Mucosa of stomach (tissue), 1 donor: ENCODE data around the gene GOLGA1.
A peak's percentile ranks its signal among the peaks of the same experiment; 100 is the strongest.
"Not testable (repeated sequence)": the region's sequence is repeated elsewhere in the genome, so short reads cannot be mapped to it uniquely, and the experiment has no call there.

Source experiments
- H3K27me3 ChIP-seq: one replicate; pipeline ENCODE4 v1.7.0; 2013; ENCODE audit warnings: mild to moderate bottlenecking, low read length; ENCODE audit not compliant: control insufficient read depth, insufficient read depth
- H3K36me3 ChIP-seq: one replicate; pipeline ENCODE4 v1.7.0; 2013; ENCODE audit warnings: low read length; ENCODE audit not compliant: control insufficient read depth, insufficient read depth
- H3K4me1 ChIP-seq: one replicate; pipeline ENCODE4 v1.7.0; 2013; ENCODE audit warnings: mild to moderate bottlenecking, low read length; ENCODE audit not compliant: control insufficient read depth, insufficient read depth
- H3K4me3 ChIP-seq: one replicate; pipeline ENCODE4 v1.7.0; 2013; ENCODE audit warnings: low read length
- H3K9ac ChIP-seq: one replicate; pipeline ENCODE4 v1.7.0; 2013; ENCODE audit warnings: mild to moderate bottlenecking, low read length, moderate library complexity
- H3K9me3 ChIP-seq: one replicate; pipeline ENCODE4 v1.7.0; 2013; ENCODE audit warnings: mild to moderate bottlenecking, low read length, moderate library complexity; ENCODE audit not compliant: control insufficient read depth
- donor health status: Pancreatic carcinoma.

Gene GOLGA1

DNA sequence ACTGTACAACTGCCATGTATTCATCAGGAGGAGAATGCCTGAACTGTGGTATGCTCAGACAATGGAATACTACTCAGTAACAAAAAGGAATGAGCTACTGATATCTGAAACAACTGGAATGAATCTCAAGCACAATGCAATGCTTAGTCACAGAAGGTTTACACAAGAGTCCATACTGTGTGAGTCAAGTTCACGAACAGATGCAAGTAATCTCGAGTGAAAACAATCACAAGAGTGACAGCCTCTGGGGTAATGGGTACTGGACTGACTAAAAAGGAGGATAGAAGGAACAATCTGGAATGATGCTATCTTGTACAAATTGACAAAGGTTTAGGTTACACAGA lies 19.5 kb upstream of the GOLGA1 start:
- no peaks in the 10 kb centered on the region for H3K36me3 ChIP-seq
- H3K4me3 ChIP-seq: no peak overlapping the region
- no peaks in the 10 kb centered on the region for H3K27me3 ChIP-seq
- no peaks in the 10 kb centered on the region for H3K4me1 ChIP-seq
- no peaks in the 10 kb centered on the region for H3K9me3 ChIP-seq
- H3K9ac ChIP-seq: no peak overlapping the region

DNA sequence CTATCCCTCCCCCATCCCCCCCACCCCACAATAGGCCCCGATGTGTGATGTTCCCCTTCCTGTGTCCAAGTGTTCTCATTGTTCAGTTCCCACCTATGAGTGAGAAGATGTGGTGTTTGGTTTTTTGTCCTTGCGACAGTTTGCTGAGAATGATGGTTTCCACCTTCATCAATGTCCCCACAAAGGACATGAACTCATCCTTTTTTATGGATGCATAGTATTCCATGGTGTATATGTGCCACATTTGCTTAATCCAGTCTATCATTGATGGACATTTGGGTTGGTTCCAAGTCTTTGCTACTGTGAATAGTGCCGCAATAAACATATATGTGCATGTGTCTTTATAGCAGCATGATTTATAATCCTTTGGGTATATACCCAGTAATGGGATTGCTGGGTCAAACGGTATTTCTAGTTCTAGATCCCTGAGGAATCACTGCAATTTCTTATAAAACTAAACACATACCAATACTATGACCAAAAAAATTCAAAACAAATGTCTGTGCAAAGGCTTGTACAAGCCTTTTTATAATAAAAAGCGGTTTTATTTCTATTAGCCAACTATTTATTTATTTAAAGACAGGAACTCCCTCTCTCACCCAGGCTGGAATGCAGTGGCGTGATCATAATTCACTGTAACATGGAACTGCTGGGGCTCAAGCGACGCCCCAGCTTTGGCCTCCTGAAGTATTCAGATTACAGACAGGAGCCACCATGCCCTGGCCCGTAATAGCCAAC lies 19.0 kb upstream of the GOLGA1 start:
- H3K36me3 ChIP-seq, H3K27me3 ChIP-seq, H3K4me1 ChIP-seq, H3K9ac ChIP-seq, H3K9me3 ChIP-seq, H3K4me3 ChIP-seq: not testable (repeated sequence)

DNA sequence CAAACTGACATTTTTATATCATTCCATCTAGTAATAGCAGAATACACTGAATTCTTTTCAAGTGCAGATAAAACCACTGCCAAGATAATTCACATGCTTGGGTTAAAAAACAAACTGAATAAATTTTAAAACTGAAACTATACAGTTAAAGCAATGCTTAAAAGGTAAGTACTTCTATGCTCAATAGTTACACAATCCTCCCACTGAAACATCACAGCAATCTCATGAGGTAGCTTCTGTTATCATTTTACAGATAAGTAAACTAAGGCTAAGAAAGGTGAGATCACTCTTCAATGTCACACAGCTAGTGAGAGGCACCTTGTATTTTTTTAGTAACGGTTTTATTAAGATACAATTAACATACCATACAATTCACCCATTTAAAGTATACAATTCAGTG lies 13.4 kb upstream of the GOLGA1 start:
- no peaks in the 10 kb centered on the region for H3K36me3 ChIP-seq
- H3K9ac ChIP-seq: no peak overlapping the region
- no peaks in the 10 kb centered on the region for H3K27me3 ChIP-seq
- no peaks in the 10 kb centered on the region for H3K4me1 ChIP-seq
- no peaks in the 10 kb centered on the region for H3K9me3 ChIP-seq
- no peak overlapping the region for H3K4me3 ChIP-seq

DNA sequence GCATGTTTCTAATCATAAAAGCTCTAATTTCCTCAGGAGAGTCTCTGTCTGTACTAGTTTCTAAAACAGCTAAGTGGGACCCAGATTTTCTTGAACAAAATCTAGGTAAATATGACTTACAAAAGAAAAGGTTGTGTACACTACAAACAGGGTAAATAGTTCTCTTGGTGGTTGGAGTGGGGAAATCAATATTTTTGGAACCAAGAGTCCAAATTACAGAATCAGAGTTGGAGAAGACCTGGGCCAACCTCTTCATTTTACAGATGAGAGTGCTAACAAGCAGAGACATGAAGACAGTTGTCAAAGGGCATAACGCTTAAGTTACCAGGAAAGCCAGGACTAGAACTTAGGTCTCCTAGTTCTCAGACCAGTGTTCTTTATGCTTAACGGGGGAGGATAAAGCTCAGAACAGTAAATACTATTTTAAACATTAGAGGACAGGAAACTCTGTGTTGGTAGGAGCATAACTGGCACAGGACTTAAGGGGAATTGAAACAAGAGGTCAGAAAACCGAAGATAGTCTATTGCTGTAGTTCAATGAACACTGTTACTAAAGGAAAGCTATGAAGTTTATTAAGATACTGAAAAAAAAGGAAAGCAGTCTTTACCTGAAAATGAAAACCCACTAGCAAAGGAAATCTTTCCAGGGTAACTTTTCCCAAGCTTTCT lies 9.3 kb upstream of the GOLGA1 start:
- Histone ChIP-seq H3K9ac (no peak overlapping the region), H3K27me3 (no peaks in the 10 kb centered on the region), H3K36me3 (no peaks in the 10 kb centered on the region), H3K4me3 (no peak overlapping the region), H3K9me3 (no peaks in the 10 kb centered on the region), H3K4me1 (no peaks in the 10 kb centered on the region)

DNA sequence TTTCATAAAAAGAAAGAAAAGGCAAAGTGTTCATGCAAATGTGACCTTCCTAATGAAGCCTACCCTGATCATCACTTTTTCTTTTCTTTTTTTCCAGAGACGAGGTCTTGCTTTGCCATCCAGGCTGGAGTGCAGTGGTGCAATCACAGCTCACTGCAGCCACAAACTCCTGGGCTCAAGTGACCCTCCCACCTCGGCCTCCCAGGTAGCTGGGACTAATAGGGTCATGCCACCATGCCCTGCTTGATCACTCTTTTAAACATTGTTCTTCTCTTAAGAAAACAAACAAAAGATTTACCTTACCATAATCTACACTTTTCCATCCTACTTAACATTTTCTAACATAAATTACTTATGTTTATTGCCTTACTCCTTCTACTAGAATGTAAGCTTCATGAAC lies 8.5 kb upstream of the GOLGA1 start:
- no peak overlapping the region for H3K9ac ChIP-seq
- H3K4me1 ChIP-seq: no peaks in the 10 kb centered on the region
- no peaks in the 10 kb centered on the region for H3K27me3 ChIP-seq
- H3K36me3 ChIP-seq: no peaks in the 10 kb centered on the region
- no peak overlapping the region for H3K4me3 ChIP-seq
- no peaks in the 10 kb centered on the region for H3K9me3 ChIP-seq

DNA sequence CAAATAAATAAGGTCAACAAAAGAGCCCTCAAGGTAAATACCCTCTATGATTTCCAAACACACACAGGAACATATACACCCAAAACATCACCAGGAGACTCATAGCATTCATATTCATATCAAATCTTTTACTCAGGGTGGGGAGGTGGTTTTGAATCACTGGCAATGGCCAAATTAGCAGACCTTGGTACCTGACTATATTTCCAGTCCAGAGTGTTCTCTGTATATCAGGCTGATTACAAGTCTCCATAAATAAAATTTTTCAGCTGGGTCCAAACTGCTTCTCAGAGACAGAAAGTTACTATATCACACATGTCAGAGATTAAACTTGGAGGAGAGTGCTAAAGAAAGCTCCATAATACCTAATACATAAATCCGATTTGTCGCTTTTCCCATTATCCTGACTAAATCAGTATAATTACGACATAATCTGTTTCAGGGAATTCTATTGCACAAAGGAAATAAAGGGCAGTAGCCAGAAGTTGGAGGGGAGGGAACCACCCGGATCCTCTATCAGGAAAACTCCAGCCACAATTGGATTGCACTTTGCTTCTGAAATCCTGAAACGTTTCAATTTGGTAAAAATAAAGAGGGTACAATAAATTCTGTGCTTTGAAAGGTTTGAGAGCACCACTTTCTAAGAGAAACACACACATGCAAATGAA lies 7.0 kb upstream of the GOLGA1 start:
- H3K9ac ChIP-seq: no peak overlapping the region
- H3K4me1 ChIP-seq: no peaks in the 10 kb centered on the region
- no peaks in the 10 kb centered on the region for H3K27me3 ChIP-seq
- no peak overlapping the region for H3K4me3 ChIP-seq
- no peaks in the 10 kb centered on the region for H3K36me3 ChIP-seq
- H3K9me3 ChIP-seq: no peaks in the 10 kb centered on the region

DNA sequence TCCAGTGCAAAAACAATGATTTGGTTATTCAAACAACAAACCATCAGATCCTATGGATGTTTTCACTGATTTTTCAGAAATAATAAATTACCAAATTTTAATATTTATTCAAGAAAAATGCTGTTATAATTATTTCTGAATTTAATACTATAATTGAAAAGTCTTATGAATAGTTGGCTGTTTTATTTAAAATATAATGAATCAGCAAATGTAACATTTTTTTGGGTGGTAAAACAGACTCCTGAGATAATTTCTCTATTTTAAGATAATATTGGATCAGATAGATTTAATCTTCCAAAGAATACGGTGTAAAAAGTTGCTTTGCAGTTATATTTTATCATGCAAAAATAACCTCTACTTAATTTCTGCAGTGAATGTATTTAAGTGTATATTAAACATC lies 5.3 kb upstream of the GOLGA1 start:
- no peak overlapping the region for H3K9ac ChIP-seq

DNA sequence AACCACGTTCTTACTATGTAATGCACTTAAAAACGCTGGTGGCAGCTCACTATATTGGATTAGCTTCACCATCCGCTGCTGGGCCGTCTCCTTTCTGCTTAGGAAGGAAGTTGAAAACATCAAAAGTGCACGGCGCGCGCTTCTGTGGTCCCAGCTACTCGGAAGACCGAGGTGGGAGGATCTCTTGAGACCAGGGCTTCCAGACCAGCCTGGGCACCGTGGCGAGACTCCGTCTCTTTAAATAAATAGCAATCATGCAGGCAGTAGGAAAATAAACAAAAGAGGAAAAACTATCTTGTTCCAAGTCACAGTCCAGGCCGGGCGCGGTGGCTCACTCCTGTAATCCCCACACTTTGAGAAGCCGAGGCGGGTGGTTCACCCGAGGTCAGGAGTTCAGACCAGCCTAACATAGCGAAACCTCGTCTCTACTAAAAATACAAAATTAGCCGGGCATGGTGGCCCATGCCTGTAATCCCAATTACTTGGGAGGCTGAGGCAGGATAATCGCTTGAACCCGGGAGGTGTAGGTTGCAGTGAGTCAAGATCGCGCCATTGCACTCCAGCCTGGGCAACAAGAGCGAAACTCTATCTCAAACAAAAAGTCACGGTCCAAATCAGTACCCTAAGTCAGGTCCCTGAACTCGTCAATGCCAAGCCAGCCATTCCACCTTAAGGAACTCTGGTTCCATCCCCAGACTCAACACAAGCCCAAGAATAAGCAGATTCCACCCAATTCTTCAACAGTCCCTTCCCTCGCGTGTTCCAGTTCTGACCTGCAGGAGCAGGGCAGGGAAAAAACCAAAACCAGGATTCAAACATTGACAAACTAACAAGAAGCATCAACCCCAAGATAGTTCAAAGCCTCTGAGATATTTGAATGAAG lies 1.0 kb upstream of the GOLGA1 start:
- Histone ChIP-seq H3K4me1 (peaks cover 9% of the 10 kb centered on the region), H3K36me3 (no peaks in the 10 kb centered on the region), H3K9ac (peak overlapping the region; percentile 90), H3K9me3 (no peaks in the 10 kb centered on the region), H3K4me3 (peak overlapping the region; percentile 90), H3K27me3 (no peaks in the 10 kb centered on the region)

More for the DNA sequence above, 5.3 kb upstream of the GOLGA1 start:
- Histone ChIP-seq H3K27me3 (no peaks in the 10 kb centered on the region), H3K4me1 (peaks cover 5% of the 10 kb centered on the region), H3K9me3 (no peaks in the 10 kb centered on the region), H3K4me3 (no peak overlapping the region), H3K36me3 (no peaks in the 10 kb centered on the region)

DNA sequence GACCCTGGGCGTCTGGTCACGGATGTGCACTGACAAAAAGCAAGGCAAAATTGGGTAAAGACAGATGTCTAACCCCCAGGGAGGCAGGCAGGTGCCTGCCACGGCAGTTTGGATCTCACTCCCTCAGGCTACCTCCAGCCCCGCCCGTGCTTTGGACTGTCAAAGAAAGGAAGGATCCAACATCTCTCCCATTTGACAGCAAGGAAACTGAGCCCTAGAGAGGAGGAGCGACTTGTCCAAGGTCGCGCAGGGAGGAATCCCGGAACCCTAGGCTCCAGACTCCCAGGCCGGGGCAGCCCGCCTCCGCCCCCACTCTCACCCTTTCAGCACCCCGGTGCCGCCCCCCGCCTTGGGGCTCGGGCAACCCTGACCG lies 376 bp downstream of the GOLGA1 start:
- Histone ChIP-seq H3K27me3 (no peaks in the 10 kb centered on the region), H3K9me3 (no peaks in the 10 kb centered on the region), H3K36me3 (peaks cover 3% of the 10 kb centered on the region), H3K9ac (peak overlapping the region; percentile 97), H3K4me3 (peak overlapping the region; percentile 90), H3K4me1 (peaks cover 9% of the 10 kb centered on the region)

DNA sequence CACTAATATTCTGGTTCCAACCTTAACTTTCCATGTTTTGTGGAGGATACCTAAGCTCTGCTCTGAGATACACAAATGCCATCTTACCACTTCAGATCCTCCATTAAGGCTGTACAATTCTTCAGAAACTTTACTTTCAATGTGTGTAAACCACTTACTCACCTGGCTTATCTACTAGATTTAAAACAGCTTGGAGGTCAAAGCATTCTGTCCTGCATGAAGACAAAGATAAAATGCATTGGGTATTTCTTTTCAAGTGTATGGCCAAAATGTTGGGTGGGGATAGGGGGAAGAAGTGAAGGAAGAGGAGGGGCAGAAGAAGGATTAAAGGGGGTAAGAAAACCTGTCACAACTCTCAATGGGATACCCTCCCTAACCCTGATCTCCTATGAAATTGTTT lies 939 bp downstream of the GOLGA1 start:
- no peaks in the 10 kb centered on the region for H3K27me3 ChIP-seq
- no peaks in the 10 kb centered on the region for H3K9me3 ChIP-seq
- peak overlapping the region; percentile 90 for H3K4me3 ChIP-seq
- H3K4me1 ChIP-seq: peaks cover 9% of the 10 kb centered on the region
- H3K9ac ChIP-seq: peak overlapping the region; percentile 97
- H3K36me3 ChIP-seq: peaks cover 3% of the 10 kb centered on the region

DNA sequence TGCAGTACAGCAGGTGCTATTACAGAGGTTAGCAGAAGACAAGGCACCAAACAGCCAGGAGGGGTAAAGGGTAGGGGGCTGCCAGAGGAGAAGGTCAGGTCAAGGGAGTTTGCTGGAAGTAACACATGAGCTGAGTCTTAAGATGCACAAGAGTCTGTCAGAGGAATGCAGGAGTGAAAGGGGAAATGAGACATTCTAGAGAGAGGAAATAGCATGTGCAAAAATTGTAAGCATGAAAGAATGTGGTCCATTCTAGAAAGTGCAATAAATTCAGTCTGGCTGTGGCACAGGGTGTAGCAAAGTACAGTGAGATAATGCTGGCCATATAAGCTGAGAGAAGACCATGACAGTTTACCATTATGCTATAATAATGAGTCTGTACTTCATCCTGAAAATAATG lies 6.6 kb downstream of the GOLGA1 start:
- no peaks in the 10 kb centered on the region for H3K4me1 ChIP-seq
- no peak overlapping the region for H3K4me3 ChIP-seq
- H3K9ac ChIP-seq: no peak overlapping the region
- no peaks in the 10 kb centered on the region for H3K9me3 ChIP-seq
- H3K36me3 ChIP-seq: peaks cover 3% of the 10 kb centered on the region
- no peaks in the 10 kb centered on the region for H3K27me3 ChIP-seq

DNA sequence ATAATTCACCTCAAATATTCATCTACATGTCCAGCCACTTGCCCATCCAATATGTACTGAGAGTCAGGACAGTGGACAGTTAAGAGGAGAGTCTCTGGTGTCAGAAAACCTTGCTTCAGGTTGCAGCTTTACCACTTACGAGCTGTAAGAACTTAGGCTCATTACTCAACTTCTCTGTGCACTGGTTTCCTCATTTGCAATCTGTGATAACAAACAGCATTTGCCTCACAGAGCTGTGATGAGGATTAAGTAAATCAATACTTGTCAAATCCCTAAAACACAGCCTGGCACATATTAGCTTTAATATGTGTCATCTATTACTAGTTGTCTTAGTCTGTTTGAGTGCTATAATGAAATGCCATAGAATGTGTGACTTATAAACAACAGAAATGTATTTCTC lies 8.6 kb downstream of the GOLGA1 start:
- H3K36me3 ChIP-seq: peaks cover 3% of the 10 kb centered on the region
- no peaks in the 10 kb centered on the region for H3K27me3 ChIP-seq
- no peak overlapping the region for H3K4me3 ChIP-seq
- no peaks in the 10 kb centered on the region for H3K9me3 ChIP-seq
- no peaks in the 10 kb centered on the region for H3K4me1 ChIP-seq
- H3K9ac ChIP-seq: no peak overlapping the region
